Panc1 (cell line): ENCODE data around the gene CSRNP2. TPM values are rescaled to one million over a fixed set of nuclear protein-coding genes. Genes with fewer than 3 reads are reported as not detected.
"Not testable (repeated sequence)": the region's sequence is repeated elsewhere in the genome, so short reads cannot be mapped to it uniquely, and the experiment has no call there.

Experiments used
- ATAC-seq: fragments of 200-7000 bp; cut with Tn5 transposase; 2 replicates; pipeline ENCODE4 v1.9.1; 2020; ENCODE audit warnings: mild to moderate bottlenecking, moderate library complexity
- BruUV-seq: library from RNA; stranded (reverse); fragments of 400-500 nt; replicated peaks from 2 replicates; lab custom pipeline; 2021; lab: Mats Ljungman, UMichigan
- CTCF ChIA-PET: fragments of 300-600 bp; sonication (Branson Sonifier 250); formaldehyde crosslinking; loops from one replicate; lab custom pipeline; 2022; ENCODE audit warnings: antibody characterized with exemption; lab: Charles Lee
- POLR2A ChIA-PET: fragments of 300-600 bp; sonication (Branson Sonifier 250); formaldehyde crosslinking; loops from one replicate; lab custom pipeline; 2022; ENCODE audit warnings: antibody characterized with exemption; lab: Charles Lee
- DNase-seq: peaks from one replicate; pipeline ENCODE4 v3.0.0-alpha.2; 2010; ENCODE audit warnings: low read depth, low spot score
- H3K27ac ChIP-seq: 2 replicates; pipeline ENCODE4 v1.5.1; 2011; ENCODE audit warnings: mild to moderate bottlenecking, low read length, inconsistent platforms
- H3K27me3 ChIP-seq: fragments of 200-500 bp; sonication (Bioruptor generic); 2 replicates; pipeline ENCODE4 v1.6.0; 2014; ENCODE audit warnings: low read length, inconsistent platforms; ENCODE audit not compliant: control insufficient read depth, insufficient read depth
- H3K36me3 ChIP-seq: fragments of 200-500 bp; sonication (Bioruptor generic); 2 replicates; pipeline ENCODE4 v1.5.1; 2014; ENCODE audit warnings: inconsistent platforms, mild to moderate bottlenecking, low read length, moderate library complexity; ENCODE audit not compliant: control insufficient read depth, insufficient read depth
- H3K4me1 ChIP-seq: 2 replicates; pipeline ENCODE4 v1.5.1; 2011; ENCODE audit warnings: inconsistent platforms, mild to moderate bottlenecking, low read length, moderate library complexity; ENCODE audit not compliant: control insufficient read depth, insufficient read depth
- H3K4me3 ChIP-seq, 2 experiments: 2 replicates each; pipeline ENCODE4 v1.5.1; 2011 to 2012; ENCODE audit warnings: low read depth in 2 of 2, low read length in 2 of 2, mild to moderate bottlenecking in 2 of 2, inconsistent platforms in 1 of 2, moderate library complexity in 1 of 2
- H3K9me3 ChIP-seq: fragments of 200-500 bp; sonication (Bioruptor generic); 2 replicates; pipeline ENCODE4 v1.5.1; 2014; ENCODE audit warnings: low read depth, mild to moderate bottlenecking, inconsistent platforms, low read length, moderate library complexity; ENCODE audit not compliant: control insufficient read depth, insufficient read depth
- CTCF ChIP-seq: fragments of 450-650 bp; IDR thresholded peaks from 2 replicates; pipeline ENCODE4 v1.5.1; 2017; ENCODE audit warnings: mild to moderate bottlenecking
- POLR2AphosphoS5 ChIP-seq: IDR thresholded peaks from 2 replicates; pipeline ENCODE4 v1.6.1; 2012; ENCODE audit warnings: mild to moderate bottlenecking, low read depth, low read length, moderate library complexity
- REST ChIP-seq, 2 experiments: IDR thresholded peaks; 2 replicates each; pipeline ENCODE4 v1.6.1; 2011 to 2012; ENCODE audit warnings: low read depth in 2 of 2, control low read depth in 1 of 2, low read length in 1 of 2, mild to moderate bottlenecking in 1 of 2, moderate library complexity in 1 of 2; ENCODE audit not compliant: insufficient read depth in 1 of 2
- SIN3A ChIP-seq: IDR thresholded peaks from 2 replicates; pipeline ENCODE4 v1.6.1; 2012; ENCODE audit warnings: low read depth, mild to moderate bottlenecking, low read length, moderate library complexity, borderline replicate concordance; ENCODE audit not compliant: insufficient read depth
- TCF7L2 ChIP-seq: IDR thresholded peaks from 2 replicates; pipeline ENCODE4 v1.6.1; 2011; ENCODE audit warnings: mild to moderate bottlenecking, low read depth, low read length, inconsistent platforms
- in situ Hi-C: cut with HindIII; loops from 2 replicates; pipeline ENCODE4 v1.10.0; 2016; ENCODE audit warnings: low sequenced_read_pairs, low pct_unique_long_range_greater_than_20kb
- intact Hi-C: fragments of 100-400 bp; cut with micrococcal nuclease; formaldehyde crosslinking; loops from one replicate; pipeline ENCODE4 v1.10.0; 2022; ENCODE audit not compliant: unreplicated experiment
- total RNA-seq: library from RNA; stranded (reverse); gene quantifications from one replicate; pipeline ENCODE4 v1.2.1, GENCODE V29; 2021; ENCODE audit not compliant: unreplicated experiment

CSRNP2 gene
- total RNA-seq, 1 experiment from 2014 or later, result 50.5 TPM

- H3K4me3 ChIP-seq, POLR2A ChIA-PET, BruUV-seq, H3K27me3 ChIP-seq, H3K36me3 ChIP-seq, H3K4me1 ChIP-seq, CTCF ChIA-PET, H3K9me3 ChIP-seq, H3K27ac ChIP-seq, in situ Hi-C loops, intact Hi-C loops, DNase-seq, ATAC-seq: not testable (repeated sequence)
Measured at GRCh38 chr12:51078346-51078745, 5.0 kb downstream of the CSRNP2 start.

GRCh38 chr12:51077930-51078329 is 5.5 kb downstream of the CSRNP2 start:
- H3K27me3 ChIP-seq, result no peaks in the 10 kb centered on the region
- TF ChIP-seq POLR2AphosphoS5 (no peak), SIN3A (no peak), TCF7L2 (no peak), CTCF (no peak), REST (IDR thresholded peaks at IDR 0.05; ENCODE audit: insufficient read depth in 1 of 2, low read depth in 2 of 2, low read length in 1 of 2) (no peak)
- DNase-seq (no peak), ATAC-seq (no peak)
- ChIA-PET CTCF (no interaction called here), POLR2A (interaction anchor here (0.6 kb wide), 1 partner anchor 1081 kb away, joined by 5 read pairs; no protein-coding TSS in a partner anchor)
- H3K36me3 ChIP-seq, result peaks cover 2% of the 10 kb centered on the region; the same call in 1 of the 2 replicates
- no peaks in the 10 kb centered on the region for H3K9me3 ChIP-seq
- H3K4me3 ChIP-seq, result no peak overlapping the region
- H3K27ac ChIP-seq, result no peak overlapping the region
- intact Hi-C loops (no loop called here), in situ Hi-C loops (no loop called here)
- no TSS peak for BruUV-seq
- H3K4me1 ChIP-seq, result peaks cover 9% of the 10 kb centered on the region

- DNase-seq, result no peak
- Histone ChIP-seq H3K27me3 (no peaks in the 10 kb centered on the region), H3K4me3 (no peak overlapping the region), H3K36me3 (no peaks in the 10 kb centered on the region), H3K9me3 (no peaks in the 10 kb centered on the region), H3K4me1 (peaks cover 2% of the 10 kb centered on the region), H3K27ac (no peak overlapping the region)
- BruUV-seq, result TSS peak; percentile 6
- intact Hi-C loops (no loop called here), in situ Hi-C loops (no loop called here)
- ChIA-PET CTCF (no interaction called here), POLR2A (interaction anchor here (0.7 kb wide), 1 partner anchor 11 kb away, joined by 13 read pairs; no protein-coding TSS in a partner anchor)
- TF ChIP-seq POLR2AphosphoS5 (no peak), SIN3A (no peak), REST (IDR thresholded peaks at IDR 0.05; ENCODE audit: insufficient read depth in 1 of 2, low read depth in 2 of 2, low read length in 1 of 2) (no peak), CTCF (no peak), TCF7L2 (no peak)
- no peak for ATAC-seq
Measured at GRCh38 chr12:51076236-51076930, 7.0 kb downstream of the CSRNP2 start.
